ENCODE measurements around the gene ANKRD24.
A peak's percentile ranks its signal among the peaks of the same experiment; 100 is the strongest.
"Not testable (repeated sequence)": the region's sequence is repeated elsewhere in the genome, so short reads cannot be mapped to it uniquely, and the experiment has no call there.

Gene ANKRD24

DNA sequence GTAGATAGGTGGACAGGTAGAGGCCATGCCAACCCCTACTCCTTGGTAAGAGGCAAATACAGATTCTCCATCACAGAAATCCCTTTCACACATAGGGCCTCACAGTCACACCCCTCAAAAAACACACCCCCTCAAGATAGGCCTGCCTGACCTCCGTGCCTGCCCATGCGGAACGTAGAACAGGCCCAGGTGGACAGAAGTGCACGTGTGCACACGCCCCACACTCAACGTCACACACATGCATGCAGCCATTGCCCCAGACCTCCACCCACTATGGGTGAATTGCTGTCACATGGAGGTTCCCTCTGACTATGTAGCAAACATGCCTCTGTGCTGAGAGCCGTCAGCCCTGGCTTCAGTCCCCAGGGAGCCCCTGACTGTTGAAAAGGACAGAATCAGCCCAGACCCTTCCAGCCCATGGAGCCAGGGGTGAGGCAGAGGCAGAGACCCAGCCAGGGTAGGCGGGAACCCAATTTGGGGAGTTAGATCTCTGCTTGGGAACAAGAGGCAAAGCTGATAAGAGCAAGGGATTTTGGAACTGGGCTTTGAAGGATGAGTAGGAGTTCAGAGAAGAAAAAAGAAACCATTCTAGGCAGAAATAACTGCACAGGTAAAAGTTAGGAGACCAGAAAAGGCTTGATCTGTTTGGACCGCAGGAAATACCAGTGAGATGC lies 3.1 kb downstream of the ANKRD24 start:
- no peak overlapping the region for H3K4me3 ChIP-seq (ENCODE audit: low read depth, low read length)
- no peak for TF ChIP-seq CTCF (IDR thresholded peaks at IDR 0.05; ENCODE audit: insufficient read depth, low read length, missing control alignments)
- DNase-seq (ENCODE audit: low read depth, low spot score) = no peak
- ChIA-PET CTCF (interaction anchor here (1.3 to 5.0 kb wide), 3 partner anchors 8 to 198 kb away, joined by 6 to 37 read pairs (median 16); no protein-coding TSS in a partner anchor), POLR2A (no interaction called here)

DNA sequence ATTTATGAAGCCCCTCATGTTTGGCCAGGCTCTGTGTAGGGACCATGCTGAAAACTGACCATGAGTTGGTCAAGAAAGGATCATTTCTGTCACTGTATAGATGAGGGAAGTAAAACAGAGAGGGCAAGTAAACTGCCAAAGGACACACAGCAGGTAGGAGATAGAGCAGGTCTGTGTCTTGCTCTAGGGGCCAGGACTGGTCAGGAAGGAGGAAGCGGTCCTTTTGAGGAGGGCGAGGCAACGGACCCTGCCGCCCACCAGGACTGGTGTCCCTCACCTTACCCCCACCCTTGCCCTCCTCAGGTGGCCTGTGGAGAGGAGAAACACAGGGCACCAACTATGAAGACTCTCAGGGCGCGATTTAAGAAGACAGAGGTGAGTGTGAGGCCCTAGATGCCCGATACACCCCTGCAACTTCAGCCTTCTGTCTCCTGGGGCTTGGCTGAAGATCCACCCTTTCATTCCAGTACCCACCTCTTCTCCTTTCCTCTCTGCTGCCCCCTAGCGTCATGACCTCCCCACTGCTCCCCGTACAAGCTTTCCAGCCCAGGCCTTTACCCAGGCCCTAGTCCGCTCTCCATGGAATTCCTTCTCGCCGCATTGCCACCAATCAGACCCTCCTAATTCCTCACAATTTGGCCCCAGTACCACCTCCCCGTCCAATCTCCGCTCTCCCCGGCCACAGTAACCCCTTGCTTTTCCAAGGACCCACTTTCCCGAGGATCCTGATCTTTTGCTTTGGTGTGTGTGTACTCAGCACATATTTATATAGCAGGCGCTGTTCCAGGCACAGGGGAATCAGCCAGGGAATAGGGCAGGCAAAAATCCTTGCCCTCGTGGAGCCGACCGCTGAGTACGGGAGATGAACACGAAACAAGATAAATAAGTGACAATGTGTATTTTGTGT lies 3.9 kb downstream of the ANKRD24 start:
- POLR2A ChIA-PET = no interaction called here
- TF ChIP-seq CTCF (IDR thresholded peaks at IDR 0.05; ENCODE audit: insufficient read depth, low read length, missing control alignments) = peak; percentile 85
- no peak overlapping the region for H3K4me3 ChIP-seq (ENCODE audit: low read depth, low read length)
- DNase-seq (ENCODE audit: low read depth, low spot score) = no peak
- CTCF ChIA-PET = interaction anchor here (1.0 to 5.0 kb wide), 9 partner anchors 9 to 201 kb away, joined by 3 to 37 read pairs (median 4); no protein-coding TSS in a partner anchor

DNA sequence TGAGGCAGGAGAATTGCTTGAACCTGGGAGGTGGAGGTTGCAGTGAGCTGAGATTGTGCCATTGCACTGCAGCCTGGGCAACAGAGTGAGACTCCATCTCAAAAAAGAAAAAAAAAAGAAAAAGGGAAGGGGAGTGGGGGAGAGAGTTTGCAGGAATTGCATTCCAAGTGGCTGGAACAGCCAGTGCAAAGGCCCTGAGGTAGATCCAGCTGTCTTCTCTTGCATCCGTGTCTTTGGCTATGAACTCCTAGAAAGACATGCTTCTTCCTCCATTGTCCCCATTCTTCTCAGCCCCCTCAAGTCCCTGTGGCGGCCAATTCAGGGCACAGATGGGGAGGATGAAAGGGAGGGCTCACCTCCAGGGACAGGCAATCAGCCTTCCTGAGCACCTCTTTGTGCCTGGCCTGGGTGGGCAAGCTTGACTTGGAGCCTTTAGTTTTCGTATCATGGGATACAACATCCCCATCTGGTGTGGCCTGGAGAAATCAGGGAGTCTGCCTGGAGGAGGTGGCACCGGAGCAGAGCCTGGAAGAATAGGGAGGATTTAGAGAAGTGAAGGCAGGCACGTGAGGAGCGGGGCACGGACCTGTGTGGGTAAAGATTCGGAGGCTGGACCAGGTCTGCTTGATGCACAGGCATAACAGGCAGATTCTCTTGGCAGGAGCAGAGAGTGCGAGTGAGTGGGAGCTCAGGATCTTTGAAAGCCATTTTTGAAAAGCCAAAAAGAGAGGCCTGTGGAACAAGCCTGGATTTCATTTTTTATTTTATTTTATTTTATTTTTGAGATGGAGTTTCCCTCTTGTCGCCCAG lies 5.0 kb downstream of the ANKRD24 start:
- POLR2A ChIA-PET = no interaction called here
- DNase-seq (ENCODE audit: low read depth, low spot score) = no peak
- TF ChIP-seq CTCF (IDR thresholded peaks at IDR 0.05; ENCODE audit: insufficient read depth, low read length, missing control alignments) = no peak
- no peak overlapping the region for H3K4me3 ChIP-seq (ENCODE audit: low read depth, low read length)
- CTCF ChIA-PET = interaction anchor here (0.9 to 5.0 kb wide), 13 partner anchors 9 to 202 kb away, joined by 3 to 37 read pairs (median 3); no protein-coding TSS in a partner anchor

DNA sequence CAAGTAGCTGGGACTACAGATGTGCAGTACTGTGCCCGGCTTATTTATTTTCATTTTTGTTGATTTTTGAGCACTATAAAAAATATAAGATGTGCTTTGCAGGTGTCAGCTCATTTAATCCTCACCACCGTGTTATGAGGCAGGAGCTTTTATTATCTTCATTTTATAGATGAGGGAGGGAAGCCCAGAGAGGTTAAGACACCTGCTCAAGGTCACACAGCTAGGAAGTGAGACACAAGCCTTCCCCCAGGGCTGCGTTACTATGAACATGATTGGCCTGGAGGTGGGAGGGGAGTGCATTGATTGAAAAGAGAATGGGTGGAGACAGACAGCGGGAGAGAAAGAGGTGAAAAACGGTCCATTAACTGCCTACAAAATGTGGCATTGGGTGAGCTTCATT lies 7.2 kb downstream of the ANKRD24 start:
- DNase-seq (ENCODE audit: low read depth, low spot score) = no peak
- POLR2A ChIA-PET = no interaction called here
- CTCF ChIA-PET = interaction anchor here (0.7 to 5.0 kb wide), 6 partner anchors 9 to 201 kb away, joined by 3 to 37 read pairs (median 4); no protein-coding TSS in a partner anchor
- TF ChIP-seq CTCF (IDR thresholded peaks at IDR 0.05; ENCODE audit: insufficient read depth, low read length, missing control alignments) = no peak
- no peak overlapping the region for H3K4me3 ChIP-seq (ENCODE audit: low read depth, low read length)

GRCh38 chr19:4192537-4192936 lies 10.0 kb downstream of the ANKRD24 start:
- CTCF ChIA-PET = interaction anchor here (1.6 to 5.1 kb wide), 3 partner anchors 11 to 16 kb away, joined by 4 to 34 read pairs (median 5); no protein-coding TSS in a partner anchor
- POLR2A ChIA-PET; H3K4me3 ChIP-seq (ENCODE audit: low read depth, low read length); DNase-seq (ENCODE audit: low read depth, low spot score): not testable (repeated sequence)

DNA sequence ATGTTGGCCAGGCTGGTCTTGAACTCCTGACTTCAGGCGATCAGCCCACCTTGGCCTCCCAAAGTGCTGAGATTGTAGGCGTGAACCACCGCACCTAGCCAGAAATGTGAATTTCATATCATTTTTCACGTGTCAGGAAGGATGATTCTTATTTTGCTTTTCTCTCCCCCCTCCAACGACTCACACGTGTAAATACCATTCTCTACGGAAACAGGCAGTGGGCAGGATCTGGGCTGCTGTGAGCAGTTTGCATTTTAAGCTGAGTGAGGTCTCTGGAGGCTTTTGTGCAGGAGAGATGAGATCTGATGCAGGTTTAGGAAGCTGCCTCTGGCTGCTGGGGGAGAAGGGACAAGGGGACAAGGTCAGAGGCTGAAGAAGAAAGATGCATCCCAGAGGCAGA lies 11.9 kb downstream of the ANKRD24 start:
- no peak for TF ChIP-seq CTCF (IDR thresholded peaks at IDR 0.05; ENCODE audit: insufficient read depth, low read length, missing control alignments)
- no peak for DNase-seq (ENCODE audit: low read depth, low spot score)
- no peak overlapping the region for H3K4me3 ChIP-seq (ENCODE audit: low read depth, low read length)
- ChIA-PET POLR2A (no interaction called here), CTCF (interaction anchor here (1.4 to 5.1 kb wide), 4 partner anchors 9 to 54 kb away, joined by 3 to 34 read pairs (median 7); no protein-coding TSS in a partner anchor)
